Testis (tissue), 2 donors: ENCODE measurements around the gene MAP2K5.

Source experiments
- CTCF ChIP-seq, 3 experiments: fragments of 450-650 bp in 2 of 3; fragments of 200-600 bp in 1 of 3; sonication (generic) in 1 of 3; IDR thresholded peaks; one replicate each; pipeline ENCODE4 v1.5.1; 2016 to 2019; ENCODE audit warnings: antibody characterized with exemption in 3 of 3, mild to moderate bottlenecking in 2 of 3, moderate library complexity in 1 of 3
- POLR2A ChIP-seq: fragments of 450-650 bp; IDR thresholded peaks from one replicate; pipeline ENCODE4 v1.6.1; 2017; ENCODE audit warnings: antibody characterized with exemption, mild to moderate bottlenecking, moderate library complexity

- TF ChIP-seq POLR2A (no peak), CTCF (IDR thresholded peaks at IDR 0.05) (no peak)
Measured at GRCh38 chr15:67785431-67785830, 242.9 kb downstream of the MAP2K5 start.
